ENCODE results near the gene SNX7.
A peak's percentile ranks its signal among the peaks of the same experiment; 100 is the strongest.

Gene SNX7

GRCh38 chr1:98794196-98794886 lies 132.8 kb downstream of the SNX7 start:
- H3K36me3 Mint-ChIP-seq (ENCODE audit: insufficient read depth), result no peaks in the 10 kb centered on the region
- no peaks in the 10 kb centered on the region for H3K9me3 Mint-ChIP-seq
- H3K27me3 Mint-ChIP-seq, result no peaks in the 10 kb centered on the region
- H3K27ac Mint-ChIP-seq (ENCODE audit: low read depth), result no peak overlapping the region
- peak; percentile 15 to 47 for DNase-seq (ENCODE audit: low spot score in 2 of 2)
- ATAC-seq (replicated peaks; ENCODE audit: extremely low read depth, poor library complexity, severe bottlenecking), result peak; percentile 82
- H3K4me1 Mint-ChIP-seq, result peaks cover 20% of the 10 kb centered on the region
- no peak overlapping the region for H3K4me3 Mint-ChIP-seq

GRCh38 chr1:98796049-98796448 lies 134.5 kb downstream of the SNX7 start:
- Mint-ChIP-seq H3K4me1 (peaks cover 20% of the 10 kb centered on the region), H3K36me3 (ENCODE audit: insufficient read depth) (no peaks in the 10 kb centered on the region), H3K4me3 (no peak overlapping the region), H3K9me3 (no peaks in the 10 kb centered on the region), H3K27me3 (no peaks in the 10 kb centered on the region), H3K27ac (ENCODE audit: low read depth) (no peak overlapping the region)
- no peak for DNase-seq (ENCODE audit: low spot score in 2 of 2)
- ATAC-seq (replicated peaks; ENCODE audit: extremely low read depth, poor library complexity, severe bottlenecking), result no peak

- Mint-ChIP-seq H3K4me3 (no peak overlapping the region), H3K9me3 (no peaks in the 10 kb centered on the region), H3K27me3 (no peaks in the 10 kb centered on the region), H3K36me3 (ENCODE audit: insufficient read depth) (no peaks in the 10 kb centered on the region), H3K4me1 (peaks cover 20% of the 10 kb centered on the region), H3K27ac (ENCODE audit: low read depth) (no peak overlapping the region)
- DNase-seq (ENCODE audit: low spot score in 2 of 2), result no peak
- ATAC-seq (replicated peaks; ENCODE audit: extremely low read depth, poor library complexity, severe bottlenecking), result peak; percentile 31
Observed at GRCh38 chr1:98797506-98797905, 136.0 kb downstream of the SNX7 start.
